HG03175 (cell line): ENCODE results near the gene ADAM15.
A peak's percentile ranks its signal among the peaks of the same experiment; 100 is the strongest.

ENCODE experiments used
- ATAC-seq: cut with Tn5 transposase; IDR thresholded peaks from one replicate; pipeline ENCODE4 v1.9.1; 2021; ENCODE audit warnings: mild to moderate bottlenecking, moderate library complexity; ENCODE audit not compliant: unreplicated experiment

ADAM15 gene, protein sequence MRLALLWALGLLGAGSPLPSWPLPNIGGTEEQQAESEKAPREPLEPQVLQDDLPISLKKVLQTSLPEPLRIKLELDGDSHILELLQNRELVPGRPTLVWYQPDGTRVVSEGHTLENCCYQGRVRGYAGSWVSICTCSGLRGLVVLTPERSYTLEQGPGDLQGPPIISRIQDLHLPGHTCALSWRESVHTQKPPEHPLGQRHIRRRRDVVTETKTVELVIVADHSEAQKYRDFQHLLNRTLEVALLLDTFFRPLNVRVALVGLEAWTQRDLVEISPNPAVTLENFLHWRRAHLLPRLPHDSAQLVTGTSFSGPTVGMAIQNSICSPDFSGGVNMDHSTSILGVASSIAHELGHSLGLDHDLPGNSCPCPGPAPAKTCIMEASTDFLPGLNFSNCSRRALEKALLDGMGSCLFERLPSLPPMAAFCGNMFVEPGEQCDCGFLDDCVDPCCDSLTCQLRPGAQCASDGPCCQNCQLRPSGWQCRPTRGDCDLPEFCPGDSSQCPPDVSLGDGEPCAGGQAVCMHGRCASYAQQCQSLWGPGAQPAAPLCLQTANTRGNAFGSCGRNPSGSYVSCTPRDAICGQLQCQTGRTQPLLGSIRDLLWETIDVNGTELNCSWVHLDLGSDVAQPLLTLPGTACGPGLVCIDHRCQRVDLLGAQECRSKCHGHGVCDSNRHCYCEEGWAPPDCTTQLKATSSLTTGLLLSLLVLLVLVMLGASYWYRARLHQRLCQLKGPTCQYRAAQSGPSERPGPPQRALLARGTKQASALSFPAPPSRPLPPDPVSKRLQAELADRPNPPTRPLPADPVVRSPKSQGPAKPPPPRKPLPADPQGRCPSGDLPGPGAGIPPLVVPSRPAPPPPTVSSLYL

GRCh38 chr1:155050560-155051341 is at the start of gene ADAM15:
Gene ADAM15 (plus strand): TSS chr1:155051316. CDS start chr1:155051387, 71 bp downstream.
- peak; percentile 61 for ATAC-seq

DNA sequence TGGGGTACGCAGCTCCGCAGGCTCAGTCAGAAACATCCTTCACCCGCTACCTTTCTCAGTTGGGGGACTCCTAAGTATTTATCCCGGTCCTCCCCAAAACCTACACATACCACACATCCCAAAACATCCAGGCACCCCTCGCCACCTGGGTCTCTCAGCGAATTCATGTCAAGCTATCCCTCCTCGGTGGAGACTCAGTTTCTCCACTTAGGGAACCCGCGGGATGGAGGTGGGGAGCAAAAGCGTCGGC is 49.8 kb upstream of the ADAM15 start:
- ATAC-seq: no peak

DNA sequence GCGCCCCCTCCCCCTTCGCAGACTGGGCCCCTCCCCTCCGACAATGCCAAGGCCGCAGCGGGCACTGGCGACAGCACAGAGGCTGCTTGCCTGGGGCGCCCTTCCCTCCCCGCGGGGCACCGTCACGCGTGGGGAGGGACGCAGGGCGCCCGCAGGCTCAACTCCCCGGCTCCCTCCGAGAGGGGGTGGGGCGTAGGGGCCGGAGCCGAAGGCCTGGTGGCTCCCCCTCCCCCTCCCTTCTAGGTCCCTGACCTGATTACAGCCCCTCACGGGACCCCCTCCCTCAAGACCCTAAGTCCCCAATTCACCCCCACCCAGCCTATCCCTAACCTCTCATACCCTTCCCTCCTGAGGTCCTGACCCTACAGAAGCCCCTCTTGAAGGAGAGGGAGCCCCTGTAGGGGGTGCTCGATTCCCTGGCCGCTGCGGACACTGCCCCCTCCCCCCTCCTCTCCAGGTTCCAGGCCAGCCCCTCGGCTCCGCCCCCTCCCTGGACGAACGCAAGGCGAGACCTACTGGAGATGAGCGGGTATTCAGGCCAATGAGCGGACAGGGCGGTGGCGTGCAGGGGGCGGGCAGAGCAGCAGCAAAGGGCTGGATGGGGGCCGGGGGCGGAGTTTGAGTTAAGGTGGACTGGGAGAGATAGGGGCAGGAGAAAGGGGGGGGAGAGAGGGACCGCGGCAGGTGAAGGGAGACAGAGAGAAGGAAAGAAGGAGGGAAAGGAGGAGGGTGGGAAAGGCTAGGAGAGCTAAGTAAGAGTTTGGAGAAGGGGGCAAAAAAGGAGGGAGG is 49.2 kb upstream of the ADAM15 start:
- ATAC-seq: peak; percentile 62

GRCh38 chr1:155002464-155003226 is 48.5 kb upstream of the ADAM15 start, which contains the start of gene ZBTB7B:
Gene ZBTB7B (plus strand): TSS chr1:155002802. CDS start chr1:155014661, 11,859 bp downstream.
- ATAC-seq: peak; percentile 6

DNA sequence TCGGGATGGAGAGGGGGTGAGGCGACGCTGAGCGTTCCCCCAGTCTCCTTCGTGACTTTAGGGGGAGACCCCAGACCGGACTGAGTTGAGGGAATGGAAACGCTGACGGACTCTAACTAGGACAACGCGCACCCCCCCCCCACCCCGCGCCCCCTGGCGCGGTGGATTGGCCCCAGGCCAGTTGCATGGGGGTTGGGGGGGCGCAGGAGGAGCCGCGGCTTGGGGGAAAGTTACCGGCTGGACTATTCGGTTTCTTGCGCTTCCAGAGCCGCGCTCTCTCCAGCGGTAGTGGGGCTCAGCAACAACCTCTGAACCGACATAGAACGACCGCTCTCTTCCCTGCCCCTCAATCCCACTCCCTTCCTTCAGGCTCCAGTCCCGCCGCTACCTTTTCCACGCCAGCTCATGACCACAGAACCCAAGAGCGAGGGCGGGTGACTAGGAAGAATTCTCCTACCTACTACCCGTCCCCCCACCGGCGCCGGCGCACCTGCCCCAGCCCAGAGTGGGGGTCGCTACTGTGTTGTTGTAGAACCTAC is 47.8 kb upstream of the ADAM15 start:
- ATAC-seq: no peak

GRCh38 chr1:155003766-155004351 is 47.3 kb upstream of the ADAM15 start:
- ATAC-seq: no peak

GRCh38 chr1:155004352-155005075 is 46.6 kb upstream of the ADAM15 start:
- no peak for ATAC-seq

- ATAC-seq: no peak
Measured at GRCh38 chr1:155005076-155006011, 45.8 kb upstream of the ADAM15 start.

- no peak for ATAC-seq
Measured at GRCh38 chr1:155006601-155007101, 44.5 kb upstream of the ADAM15 start.

- ATAC-seq: no peak
Measured at GRCh38 chr1:155007251-155007828, 43.8 kb upstream of the ADAM15 start.

DNA sequence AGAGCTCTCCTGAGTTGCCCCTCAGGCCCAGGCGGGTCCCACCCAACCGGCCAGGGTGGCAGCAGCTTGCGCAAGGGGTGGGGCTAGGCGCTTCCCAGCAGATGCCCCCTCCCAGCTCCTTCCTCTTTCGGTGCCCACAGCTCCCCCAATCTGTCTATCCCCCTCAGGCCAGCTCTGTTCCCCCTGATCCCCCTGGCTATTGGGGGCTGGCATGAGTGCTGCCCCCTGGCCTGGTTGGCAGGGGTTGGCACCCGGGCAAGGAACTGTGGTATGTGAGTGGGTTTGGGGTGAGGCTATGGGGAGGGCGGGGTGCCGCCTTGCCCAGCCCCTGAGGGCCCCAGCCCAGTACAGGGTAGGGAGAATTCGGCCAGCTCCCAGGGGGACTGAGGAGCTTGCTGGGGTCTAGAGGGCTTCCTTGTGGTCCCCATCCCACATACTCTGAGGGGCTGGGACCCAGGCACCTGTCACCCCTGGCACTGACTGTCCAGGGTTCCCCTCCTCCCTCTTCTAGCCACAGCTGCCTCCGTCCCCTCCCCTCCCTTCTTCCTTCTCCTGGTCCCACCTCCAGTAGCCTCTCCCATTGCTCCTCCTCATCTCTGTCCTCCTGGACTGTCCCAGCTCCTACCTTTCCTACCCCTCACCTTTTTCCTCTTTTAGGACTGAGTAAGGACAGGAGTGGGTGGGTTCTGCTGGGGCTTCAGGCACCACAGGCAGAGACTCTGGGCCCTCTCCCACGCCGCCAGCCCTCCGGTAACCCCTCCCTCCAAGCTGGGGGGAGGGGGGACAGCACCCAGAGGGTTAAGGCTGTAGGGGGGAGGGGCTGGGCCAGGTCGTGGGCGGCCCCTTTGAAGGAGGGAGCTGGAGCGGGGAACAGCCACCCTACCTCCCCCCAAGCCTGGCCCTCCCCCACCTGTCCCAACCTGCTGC is 42.8 kb upstream of the ADAM15 start:
- no peak for ATAC-seq

GRCh38 chr1:155009221-155009711 is 41.9 kb upstream of the ADAM15 start:
- ATAC-seq: no peak

- ATAC-seq: no peak
Measured at GRCh38 chr1:155009742-155010141, 41.4 kb upstream of the ADAM15 start.

DNA sequence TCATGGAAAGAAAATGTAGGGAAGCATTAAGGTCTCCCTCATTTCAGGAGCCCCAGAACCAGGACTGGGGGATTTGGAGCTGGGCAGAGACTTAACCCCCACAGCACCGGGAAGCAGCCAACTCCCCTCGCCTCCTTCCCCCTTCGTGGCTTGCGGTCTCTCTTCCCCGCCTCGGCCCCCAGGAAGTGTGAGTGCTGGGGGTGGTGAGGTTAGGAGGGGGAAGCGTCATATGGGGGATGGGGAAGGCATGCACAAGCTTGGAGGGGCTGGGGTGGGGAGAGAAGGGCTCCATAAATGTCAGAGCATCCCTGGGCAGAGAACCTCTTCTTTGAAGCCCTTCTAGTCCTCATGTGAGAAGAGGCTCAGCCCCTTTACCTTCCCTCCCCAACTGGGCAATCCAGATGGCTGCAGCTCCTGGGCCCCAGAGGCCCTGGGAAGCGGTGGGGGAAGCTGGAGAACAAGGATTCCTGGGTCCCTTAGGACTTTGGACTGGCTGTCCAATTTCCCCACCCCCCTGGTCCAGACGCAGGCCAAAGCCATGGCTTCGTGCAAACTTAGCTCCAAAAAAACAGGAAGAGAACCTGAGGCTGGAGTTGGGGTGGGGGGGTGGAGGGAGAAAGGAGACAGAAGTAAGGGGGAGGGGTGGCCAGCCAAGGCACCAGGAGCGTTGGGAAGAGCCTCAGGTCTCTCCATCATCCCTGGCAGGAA is 40.8 kb upstream of the ADAM15 start:
- no peak for ATAC-seq

DNA sequence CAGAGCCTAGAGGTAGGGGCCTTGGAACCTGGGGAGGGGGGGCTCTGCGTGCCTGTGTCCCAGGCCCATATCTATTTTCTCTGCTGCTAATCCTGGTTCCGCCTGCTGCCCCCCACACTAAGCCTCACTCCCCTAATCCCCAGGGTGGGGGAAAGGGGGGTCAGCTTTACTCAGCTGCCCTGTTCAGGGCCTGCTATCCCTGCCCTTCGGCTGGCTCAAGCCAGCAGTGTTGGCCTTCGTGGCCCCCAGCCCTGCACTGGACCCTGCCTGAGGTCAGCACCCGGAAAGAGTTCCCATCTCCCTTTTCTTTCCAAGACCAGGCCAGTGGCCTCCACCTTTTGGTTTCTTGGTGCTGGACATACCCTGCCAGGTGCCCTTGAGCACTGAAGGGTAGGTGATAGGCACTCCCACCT is 40.1 kb upstream of the ADAM15 start:
- ATAC-seq: no peak
